Panc1 (cell line): ENCODE results near the gene CARMIL3. TPM values are rescaled to one million over a fixed set of nuclear protein-coding genes. Genes with fewer than 3 reads are reported as not detected.

Source experiments
- ATAC-seq: fragments of 200-7000 bp; cut with Tn5 transposase; 2 replicates; pipeline ENCODE4 v1.9.1; 2020; ENCODE audit warnings: mild to moderate bottlenecking, moderate library complexity
- BruUV-seq: library from RNA; stranded (reverse); fragments of 400-500 nt; replicated peaks from 2 replicates; lab custom pipeline; 2021; lab: Mats Ljungman, UMichigan
- CTCF ChIA-PET: fragments of 300-600 bp; sonication (Branson Sonifier 250); formaldehyde crosslinking; loops from one replicate; lab custom pipeline; 2022; ENCODE audit warnings: antibody characterized with exemption; lab: Charles Lee
- POLR2A ChIA-PET: fragments of 300-600 bp; sonication (Branson Sonifier 250); formaldehyde crosslinking; loops from one replicate; lab custom pipeline; 2022; ENCODE audit warnings: antibody characterized with exemption; lab: Charles Lee
- DNase-seq: peaks from one replicate; pipeline ENCODE4 v3.0.0-alpha.2; 2010; ENCODE audit warnings: low read depth, low spot score
- H3K27ac ChIP-seq: 2 replicates; pipeline ENCODE4 v1.5.1; 2011; ENCODE audit warnings: mild to moderate bottlenecking, low read length, inconsistent platforms
- H3K27me3 ChIP-seq: fragments of 200-500 bp; sonication (Bioruptor generic); 2 replicates; pipeline ENCODE4 v1.6.0; 2014; ENCODE audit warnings: low read length, inconsistent platforms; ENCODE audit not compliant: control insufficient read depth, insufficient read depth
- H3K36me3 ChIP-seq: fragments of 200-500 bp; sonication (Bioruptor generic); 2 replicates; pipeline ENCODE4 v1.5.1; 2014; ENCODE audit warnings: inconsistent platforms, mild to moderate bottlenecking, low read length, moderate library complexity; ENCODE audit not compliant: control insufficient read depth, insufficient read depth
- H3K4me1 ChIP-seq: 2 replicates; pipeline ENCODE4 v1.5.1; 2011; ENCODE audit warnings: inconsistent platforms, mild to moderate bottlenecking, low read length, moderate library complexity; ENCODE audit not compliant: control insufficient read depth, insufficient read depth
- H3K4me3 ChIP-seq, 2 experiments: 2 replicates each; pipeline ENCODE4 v1.5.1; 2011 to 2012; ENCODE audit warnings: low read depth in 2 of 2, low read length in 2 of 2, mild to moderate bottlenecking in 2 of 2, inconsistent platforms in 1 of 2, moderate library complexity in 1 of 2
- H3K9me3 ChIP-seq: fragments of 200-500 bp; sonication (Bioruptor generic); 2 replicates; pipeline ENCODE4 v1.5.1; 2014; ENCODE audit warnings: low read depth, mild to moderate bottlenecking, inconsistent platforms, low read length, moderate library complexity; ENCODE audit not compliant: control insufficient read depth, insufficient read depth
- CTCF ChIP-seq: fragments of 450-650 bp; IDR thresholded peaks from 2 replicates; pipeline ENCODE4 v1.5.1; 2017; ENCODE audit warnings: mild to moderate bottlenecking
- POLR2AphosphoS5 ChIP-seq: IDR thresholded peaks from 2 replicates; pipeline ENCODE4 v1.6.1; 2012; ENCODE audit warnings: mild to moderate bottlenecking, low read depth, low read length, moderate library complexity
- REST ChIP-seq, 2 experiments: IDR thresholded peaks; 2 replicates each; pipeline ENCODE4 v1.6.1; 2011 to 2012; ENCODE audit warnings: low read depth in 2 of 2, control low read depth in 1 of 2, low read length in 1 of 2, mild to moderate bottlenecking in 1 of 2, moderate library complexity in 1 of 2; ENCODE audit not compliant: insufficient read depth in 1 of 2
- SIN3A ChIP-seq: IDR thresholded peaks from 2 replicates; pipeline ENCODE4 v1.6.1; 2012; ENCODE audit warnings: low read depth, mild to moderate bottlenecking, low read length, moderate library complexity, borderline replicate concordance; ENCODE audit not compliant: insufficient read depth
- TCF7L2 ChIP-seq: IDR thresholded peaks from 2 replicates; pipeline ENCODE4 v1.6.1; 2011; ENCODE audit warnings: mild to moderate bottlenecking, low read depth, low read length, inconsistent platforms
- in situ Hi-C: cut with HindIII; loops from 2 replicates; pipeline ENCODE4 v1.10.0; 2016; ENCODE audit warnings: low sequenced_read_pairs, low pct_unique_long_range_greater_than_20kb
- intact Hi-C: fragments of 100-400 bp; cut with micrococcal nuclease; formaldehyde crosslinking; loops from one replicate; pipeline ENCODE4 v1.10.0; 2022; ENCODE audit not compliant: unreplicated experiment
- total RNA-seq: library from RNA; stranded (reverse); gene quantifications from one replicate; pipeline ENCODE4 v1.2.1, GENCODE V29; 2021; ENCODE audit not compliant: unreplicated experiment

The CARMIL3 gene
- total RNA-seq, 1 experiment from 2014 or later: 0.15 TPM

- no peaks in the 10 kb centered on the region for H3K9me3 ChIP-seq
- H3K4me3 ChIP-seq: no peak overlapping the region
- H3K36me3 ChIP-seq: no peaks in the 10 kb centered on the region
- TF ChIP-seq POLR2AphosphoS5 (no peak), TCF7L2 (no peak), CTCF (no peak), REST (IDR thresholded peaks at IDR 0.05; ENCODE audit: insufficient read depth in 1 of 2, low read depth in 2 of 2, low read length in 1 of 2) (no peak), SIN3A (no peak)
- in situ Hi-C loops (no loop called here), intact Hi-C loops (no loop called here)
- DNase-seq (no peak), ATAC-seq (no peak)
- H3K4me1 ChIP-seq: no peaks in the 10 kb centered on the region
- H3K27me3 ChIP-seq: no peaks in the 10 kb centered on the region
- H3K27ac ChIP-seq: no peak overlapping the region
- BruUV-seq: no TSS peak
- ChIA-PET CTCF (no interaction called here), POLR2A (no interaction called here)
These were observed 17.6 kb downstream of the CARMIL3 start for GRCh38 chr14:24069411-24069735.

GRCh38 chr14:24070285-24071143, 18.7 kb downstream of the CARMIL3 start:
- no peaks in the 10 kb centered on the region for H3K27me3 ChIP-seq
- ChIA-PET CTCF (interaction anchor here (0.6 kb wide), 1 partner anchor 238 kb away, joined by 3 read pairs; no protein-coding TSS in a partner anchor), POLR2A (interaction anchor here (0.6 kb wide), 1 partner anchor 20 kb away, joined by 10 read pairs; no protein-coding TSS in a partner anchor)
- no peak for ATAC-seq
- DNase-seq: no peak
- no TSS peak for BruUV-seq
- no peak overlapping the region for H3K27ac ChIP-seq
- H3K4me3 ChIP-seq: no peak overlapping the region
- TF ChIP-seq REST (IDR thresholded peaks at IDR 0.05; ENCODE audit: insufficient read depth in 1 of 2, low read depth in 2 of 2, low read length in 1 of 2) (no peak), SIN3A (no peak), CTCF (no peak), POLR2AphosphoS5 (no peak), TCF7L2 (no peak)
- in situ Hi-C loops (no loop called here), intact Hi-C loops (no loop called here)
- H3K4me1 ChIP-seq: no peaks in the 10 kb centered on the region
- no peaks in the 10 kb centered on the region for H3K36me3 ChIP-seq
- H3K9me3 ChIP-seq: no peaks in the 10 kb centered on the region
